Stomach (tissue), 9 donors: ENCODE results near the gene RNF113B. TPM values are rescaled to one million over a fixed set of nuclear protein-coding genes. Genes with fewer than 3 reads are reported as not detected.

Source experiments
- DNase-seq, 2 donors: peaks; one replicate each; pipeline versions ENCODE4 v3.0.0 to v3.0.0-alpha.2; 2013 to 2019
- H3K27ac ChIP-seq, 5 donors: fragments of 200-600 bp in 4 of 5; sonication (generic) in 4 of 5; one replicate each; pipeline ENCODE4 v1.5.1; 2013 to 2019; ENCODE audit warnings: mild to moderate bottlenecking in 1 of 5, moderate library complexity in 1 of 5
- H3K27me3 ChIP-seq, 3 donors: fragments of 200-600 bp; sonication (generic); one replicate each; pipeline ENCODE4 v1.5.1; 2017 to 2019; ENCODE audit warnings: mixed run types in 1 of 3
- H3K36me3 ChIP-seq, 4 donors: fragments of 200-600 bp; sonication (generic); 1 replicate in 3 of 4; 2 replicates in 1 of 4; pipeline ENCODE4 v1.5.1; 2016 to 2019
- H3K4me1 ChIP-seq, 4 donors: fragments of 200-600 bp; sonication (generic); one replicate each; pipeline ENCODE4 v1.5.1; 2016 to 2019
- H3K4me3 ChIP-seq, 4 donors: fragments of 200-600 bp; sonication (generic) in 3 of 4; one replicate each; pipeline ENCODE4 v1.5.1; 2016 to 2019; ENCODE audit warnings: mild to moderate bottlenecking in 1 of 4
- H3K9me3 ChIP-seq, 4 donors: fragments of 200-600 bp; sonication (generic); one replicate each; pipeline ENCODE4 v1.5.1; 2016 to 2019
- EP300 ChIP-seq: sonication (generic); formaldehyde crosslinking; IDR thresholded peaks from one replicate; pipeline ENCODE4 v1.6.1; 2017; ENCODE audit warnings: antibody characterized with exemption
- POLR2A ChIP-seq, 4 donors: fragments of 450-650 bp; IDR thresholded peaks; one replicate each; pipeline ENCODE4 v1.6.1; 2016; ENCODE audit warnings: antibody characterized with exemption in 4 of 4, control low read depth in 2 of 4, mild to moderate bottlenecking in 1 of 4, moderate library complexity in 1 of 4
- POLR2AphosphoS5 ChIP-seq, 3 donors: sonication (generic); formaldehyde crosslinking; IDR thresholded peaks; one replicate each; pipeline ENCODE4 v1.6.1; 2016; ENCODE audit warnings: antibody characterized with exemption in 3 of 3
- WGBS, 5 donors: extraction: QIAGEN DNeasy Blood & Tissue Kit in 3 of 5; methylation state at CpG; one replicate each; pipeline versions ENCODE4 v1.1.5 to v1.1.7; 2013 to 2018; 5-methylcytosine and 5-hydroxymethylcytosine counted together
- intact Hi-C: fragments of 100-400 bp; cut with DNase I; formaldehyde crosslinking; loops from one replicate; pipeline ENCODE4 v1.15.1; 2023; ENCODE audit warnings: low total_unique reads
- polyA plus RNA-seq, 3 donors: library from polyadenylated mRNA; stranded (reverse); fragments of 200-250 nt; gene quantifications; one replicate each; pipeline ENCODE4 v1.2.3, GENCODE V29; 2013
- total RNA-seq, 5 donors: library from RNA; depleted of rRNA; stranded (reverse); fragments of >200 nt; gene quantifications; one replicate each; pipeline versions ENCODE4 v1.1.0 to v1.2.3, GENCODE V29; 2014 to 2016
- TF ChIP-seq, protein P1 (sequence below), 7 experiments: fragments of 450-650 bp in 4 of 7; fragments of 200-600 bp in 3 of 7; sonication (generic) in 3 of 7; IDR thresholded peaks; one replicate each; pipeline ENCODE4 v1.5.1; 2016 to 2019; ENCODE audit warnings: antibody characterized with exemption in 7 of 7, control low read depth in 2 of 7, mild to moderate bottlenecking in 1 of 7
- donor health status: healthy with polysubstance abuse.
- donor health status: Bipolar disorder and iron deficiency.
- donor health status: healthy.

Gene RNF113B
- total and polyA plus RNA-seq, 8 donors, result not detected

DNA sequence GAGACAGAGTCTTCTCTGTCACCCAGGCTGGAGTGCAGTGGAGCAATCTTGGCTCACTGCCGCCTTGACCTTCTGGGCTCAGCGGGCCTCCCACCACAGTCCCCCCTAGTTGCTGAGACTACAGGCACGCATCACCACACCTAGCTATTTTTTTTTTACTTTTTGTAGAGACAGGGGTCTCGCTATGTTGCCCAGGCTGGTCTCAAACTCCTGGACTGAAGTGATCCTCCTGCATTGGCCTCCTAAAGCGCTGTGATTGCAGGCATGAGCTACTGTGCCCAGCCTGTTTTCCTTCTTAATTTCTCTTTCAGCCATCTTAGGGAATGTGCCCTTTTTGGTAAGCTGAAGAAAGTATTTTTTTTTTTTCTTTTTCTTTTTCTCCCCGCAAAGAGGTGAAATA, 42.6 kb upstream of the RNF113B start:
- intact Hi-C loops, result no loop called here
- H3K4me1 ChIP-seq, result peaks cover 63 to 89% (median 79%) of the 10 kb centered on the region in 4 donors

DNA sequence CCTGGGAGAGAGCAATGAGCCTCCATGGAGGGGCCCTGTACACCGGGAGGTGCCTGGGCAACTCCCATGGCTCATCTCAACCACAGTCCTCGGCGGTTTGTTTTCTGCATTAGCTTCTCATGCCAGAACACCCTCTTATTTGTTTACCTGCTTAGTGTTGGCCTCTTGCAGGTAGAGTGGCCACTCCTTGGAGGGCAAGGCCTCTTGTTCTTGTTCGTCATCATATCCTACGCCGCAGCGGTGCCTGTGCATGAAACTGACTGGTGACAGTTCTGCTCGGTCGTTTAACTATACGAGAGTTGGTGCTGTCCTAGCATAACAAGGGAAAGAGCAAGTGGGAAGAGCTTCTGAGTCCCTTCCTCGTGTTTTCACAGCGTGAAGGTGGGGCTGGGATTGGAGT, 40.5 kb upstream of the RNF113B start:
- peaks cover 0 to 9% (median 4%) of the 10 kb centered on the region in 4 donors for H3K36me3 ChIP-seq
- no peaks in the 10 kb centered on the region for H3K9me3 ChIP-seq
- no peak for TF ChIP-seq POLR2A (IDR thresholded peaks at IDR 0.05)
- H3K27me3 ChIP-seq, result no peaks in the 10 kb centered on the region
- H3K4me3 ChIP-seq, result no peak overlapping the region
- intact Hi-C loops, result no loop called here
- DNase-seq, result peak in 1 of 2 donors; percentile 62
- peaks cover 63 to 88% (median 73%) of the 10 kb centered on the region in 4 donors for H3K4me1 ChIP-seq
- peak overlapping the region; percentile 13 to 64 (median 60) for H3K27ac ChIP-seq
- WGBS, 5 donors, result 38 to 72% (median 49%) methylated on average over 12 of the region's 12 CpGs

More for the DNA sequence above, 42.6 kb upstream of the RNF113B start:
- DNase-seq, result no peak
- Histone ChIP-seq H3K4me3 (no peak overlapping the region), H3K9me3 (no peaks in the 10 kb centered on the region), H3K27me3 (no peaks in the 10 kb centered on the region), H3K36me3 (no peaks in the 10 kb centered on the region), H3K27ac (peak overlapping the region; percentile 58 to 76 (median 72))
- TF ChIP-seq EP300 (no peak), POLR2AphosphoS5 (IDR thresholded peaks at IDR 0.05) (no peak), POLR2A (IDR thresholded peaks at IDR 0.05) (no peak)
- TF ChIP-seq, protein P1, sequence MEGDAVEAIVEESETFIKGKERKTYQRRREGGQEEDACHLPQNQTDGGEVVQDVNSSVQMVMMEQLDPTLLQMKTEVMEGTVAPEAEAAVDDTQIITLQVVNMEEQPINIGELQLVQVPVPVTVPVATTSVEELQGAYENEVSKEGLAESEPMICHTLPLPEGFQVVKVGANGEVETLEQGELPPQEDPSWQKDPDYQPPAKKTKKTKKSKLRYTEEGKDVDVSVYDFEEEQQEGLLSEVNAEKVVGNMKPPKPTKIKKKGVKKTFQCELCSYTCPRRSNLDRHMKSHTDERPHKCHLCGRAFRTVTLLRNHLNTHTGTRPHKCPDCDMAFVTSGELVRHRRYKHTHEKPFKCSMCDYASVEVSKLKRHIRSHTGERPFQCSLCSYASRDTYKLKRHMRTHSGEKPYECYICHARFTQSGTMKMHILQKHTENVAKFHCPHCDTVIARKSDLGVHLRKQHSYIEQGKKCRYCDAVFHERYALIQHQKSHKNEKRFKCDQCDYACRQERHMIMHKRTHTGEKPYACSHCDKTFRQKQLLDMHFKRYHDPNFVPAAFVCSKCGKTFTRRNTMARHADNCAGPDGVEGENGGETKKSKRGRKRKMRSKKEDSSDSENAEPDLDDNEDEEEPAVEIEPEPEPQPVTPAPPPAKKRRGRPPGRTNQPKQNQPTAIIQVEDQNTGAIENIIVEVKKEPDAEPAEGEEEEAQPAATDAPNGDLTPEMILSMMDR (IDR thresholded peaks at IDR 0.05), result no peak
- WGBS, 5 donors, result 68 to 86% (median 76%) methylated on average over 6 of the region's 6 CpGs

DNA sequence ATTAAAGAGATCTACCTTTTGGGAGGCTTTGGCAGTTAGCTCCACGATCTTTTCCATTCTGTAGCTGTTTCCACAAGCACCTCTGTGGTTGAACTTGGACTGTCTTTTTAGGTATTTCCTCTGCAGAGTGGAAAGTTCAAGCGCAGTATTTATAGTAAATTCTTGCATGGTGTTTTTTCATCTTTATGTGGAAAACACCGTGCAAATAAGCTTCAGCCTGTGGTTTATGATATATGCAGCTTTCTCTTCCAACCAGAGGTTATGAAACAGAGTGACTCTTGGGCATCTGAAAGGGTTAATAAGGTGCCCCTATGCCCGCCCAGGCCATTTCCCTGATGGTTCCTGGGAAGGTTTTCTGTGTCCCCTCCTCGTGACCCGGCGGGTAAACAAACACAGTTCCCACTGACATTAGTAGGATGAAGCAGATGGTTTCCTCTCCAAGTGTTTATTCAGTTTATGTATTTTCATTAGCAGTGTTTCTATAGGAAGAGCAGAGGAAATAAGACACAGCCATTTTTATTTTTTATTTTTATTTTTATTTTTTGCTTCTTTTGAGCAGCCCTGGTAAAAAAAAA, 39.7 kb upstream of the RNF113B start:
- Histone ChIP-seq H3K27me3 (no peaks in the 10 kb centered on the region), H3K9me3 (no peaks in the 10 kb centered on the region), H3K27ac (peak overlapping the region in 4 of 5 donors; percentile 63 to 70 (median 65)), H3K4me1 (peaks cover 55 to 85% (median 65%) of the 10 kb centered on the region in 4 donors), H3K4me3 (no peak overlapping the region), H3K36me3 (peaks cover 0 to 9% (median 4%) of the 10 kb centered on the region in 4 donors)
- no peak for DNase-seq
- WGBS, 5 donors, result 33 to 55% (median 41%) methylated on average over 7 of the region's 7 CpGs
- intact Hi-C loops, result no loop called here
- no peak for TF ChIP-seq EP300
- no peak for TF ChIP-seq POLR2AphosphoS5 (IDR thresholded peaks at IDR 0.05)
- TF ChIP-seq, protein P1 (IDR thresholded peaks at IDR 0.05), result no peak
- no peak for TF ChIP-seq POLR2A (IDR thresholded peaks at IDR 0.05)

DNA sequence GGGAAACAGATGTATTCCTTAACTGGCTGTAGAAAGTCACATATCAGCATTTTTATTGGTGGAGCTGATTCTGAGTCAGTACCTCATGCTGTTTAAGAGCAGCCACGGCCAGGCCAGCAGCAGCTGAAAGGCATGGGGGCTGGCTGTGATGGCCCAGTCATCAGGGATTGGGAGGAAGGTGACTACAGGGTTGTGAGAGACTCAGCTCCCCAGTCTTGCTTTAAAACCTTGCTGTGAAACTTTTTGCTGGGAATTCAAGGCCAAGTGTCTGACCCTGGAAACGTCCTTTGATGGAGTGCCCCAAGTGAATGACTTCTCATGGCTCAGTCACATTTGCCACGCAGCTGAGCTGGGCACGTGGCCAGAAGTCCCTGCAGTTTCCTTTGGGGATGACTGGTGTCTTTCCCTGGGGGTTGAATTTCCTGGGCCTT, 39.1 kb upstream of the RNF113B start:
- Histone ChIP-seq H3K36me3 (peaks cover 0 to 9% (median 4%) of the 10 kb centered on the region in 4 donors), H3K27ac (peak overlapping the region; percentile 21 to 70 (median 64)), H3K4me3 (no peak overlapping the region), H3K4me1 (peaks cover 50 to 78% (median 59%) of the 10 kb centered on the region in 4 donors), H3K27me3 (no peaks in the 10 kb centered on the region), H3K9me3 (no peaks in the 10 kb centered on the region)
- WGBS, 5 donors, result 14 to 39% (median 21%) methylated on average over 4 of the region's 4 CpGs
- no peak for TF ChIP-seq EP300
- TF ChIP-seq POLR2AphosphoS5 (IDR thresholded peaks at IDR 0.05), result peak in 2 of 3 donors; percentile 26 to 35
- no peak for TF ChIP-seq POLR2A (IDR thresholded peaks at IDR 0.05)
- TF ChIP-seq, protein P1 (IDR thresholded peaks at IDR 0.05), result no peak
- DNase-seq, result peak; percentile 67 to 72
- intact Hi-C loops, result no loop called here

DNA sequence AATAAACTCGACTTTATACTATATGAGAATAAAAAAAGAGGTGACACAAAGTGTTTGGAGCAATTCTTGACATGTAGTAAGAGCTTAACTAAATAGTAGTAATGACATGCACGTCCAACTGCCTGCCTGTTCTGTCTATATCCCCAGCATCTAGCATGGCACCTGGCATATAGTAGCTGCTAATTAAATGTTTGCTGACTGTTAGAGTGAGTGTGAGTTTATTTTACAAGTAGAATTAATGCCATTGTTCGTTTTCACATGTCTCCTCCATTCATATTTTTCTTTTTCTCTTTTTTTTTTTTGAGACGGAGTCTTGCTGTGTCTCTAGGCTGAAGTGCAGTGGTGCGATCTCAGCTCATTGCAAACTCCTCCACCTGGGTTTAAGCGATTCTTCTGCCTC, 38.4 kb upstream of the RNF113B start:
- no peak for DNase-seq
- TF ChIP-seq EP300 (no peak), POLR2A (IDR thresholded peaks at IDR 0.05) (no peak), POLR2AphosphoS5 (IDR thresholded peaks at IDR 0.05) (no peak)
- TF ChIP-seq, protein P1 (IDR thresholded peaks at IDR 0.05), result no peak
- Histone ChIP-seq H3K27ac (peak overlapping the region; percentile 49 to 70 (median 64)), H3K9me3 (no peaks in the 10 kb centered on the region), H3K36me3 (peaks cover 0 to 9% (median 4%) of the 10 kb centered on the region in 4 donors), H3K4me1 (peaks cover 43 to 72% (median 52%) of the 10 kb centered on the region in 4 donors), H3K4me3 (no peak overlapping the region), H3K27me3 (no peaks in the 10 kb centered on the region)
- intact Hi-C loops, result no loop called here
- WGBS, 5 donors, result 72 to 88% (median 81%) methylated on average over 6 of the region's 6 CpGs
